Neural progenitor cell (in vitro differentiated cells): Measurements from ENCODE around the gene SSNA1. TPM values are rescaled to one million over a fixed set of nuclear protein-coding genes. Genes with fewer than 3 reads are reported as not detected.

Experiments
- DNase-seq: peaks from one replicate; pipeline ENCODE4 v3.0.0-alpha.2; 2016; ENCODE audit warnings: low spot score
- H2AFZ ChIP-seq: fragments of 200-600 bp; sonication (generic); replicated peaks from 2 replicates; pipeline ENCODE4 v1.6.1; 2016; ENCODE audit warnings: antibody characterized with exemption
- H3F3A ChIP-seq: fragments of 200-600 bp; sonication (generic); 2 replicates; pipeline ENCODE4 v1.6.1; 2016; ENCODE audit warnings: antibody characterized with exemption, low read depth
- H3K27ac ChIP-seq: fragments of 200-600 bp; sonication (generic); 2 replicates; pipeline ENCODE4 v1.5.1; 2016; ENCODE audit warnings: mild to moderate bottlenecking
- H3K27me3 ChIP-seq: fragments of 200-600 bp; sonication (generic); 2 replicates; pipeline ENCODE4 v1.6.1; 2016; ENCODE audit warnings: mild to moderate bottlenecking, moderate library complexity
- H3K36me3 ChIP-seq: fragments of 200-600 bp; sonication (generic); 2 replicates; pipeline ENCODE4 v1.5.1; 2016
- H3K4me1 ChIP-seq: fragments of 200-600 bp; sonication (generic); 2 replicates; pipeline ENCODE4 v1.6.1; 2016; ENCODE audit warnings: mixed run types
- H3K4me2 ChIP-seq: fragments of 200-600 bp; sonication (generic); 2 replicates; pipeline ENCODE4 v1.6.1; 2016
- H3K4me3 ChIP-seq: fragments of 200-600 bp; sonication (generic); 2 replicates; pipeline ENCODE4 v1.5.1; 2016
- H3K79me2 ChIP-seq: fragments of 200-600 bp; sonication (generic); 2 replicates; pipeline ENCODE4 v1.6.1; 2016; ENCODE audit warnings: low read depth
- H3K9ac ChIP-seq: fragments of 200-600 bp; sonication (generic); 2 replicates; pipeline ENCODE4 v1.6.1; 2016
- H3K9me3 ChIP-seq: fragments of 200-600 bp; sonication (generic); 2 replicates; pipeline ENCODE4 v1.5.1; 2016; ENCODE audit warnings: low read depth
- H4K20me1 ChIP-seq: fragments of 200-600 bp; sonication (generic); 2 replicates; pipeline ENCODE4 v1.6.1; 2016; ENCODE audit warnings: low read depth
- H3K27ac Mint-ChIP-seq: 3 replicates; pipeline ENCODE4 v1.8.0; 2021; ENCODE audit warnings: mixed read lengths
- H3K27me3 Mint-ChIP-seq: 2 replicates; pipeline ENCODE4 v1.8.0; 2022; ENCODE audit warnings: low read depth, mild to moderate bottlenecking, inconsistent platforms, moderate library complexity, mixed read lengths; ENCODE audit not compliant: insufficient read depth
- H3K36me3 Mint-ChIP-seq: 3 replicates; pipeline ENCODE4 v1.8.0; 2021; ENCODE audit warnings: mixed read lengths
- H3K4me1 Mint-ChIP-seq: 3 replicates; pipeline ENCODE4 v1.8.0; 2021; ENCODE audit warnings: mixed read lengths
- H3K4me3 Mint-ChIP-seq: 3 replicates; pipeline ENCODE4 v1.8.0; 2021; ENCODE audit warnings: mild to moderate bottlenecking, moderate library complexity, mixed read lengths
- H3K9me3 Mint-ChIP-seq: 3 replicates; pipeline ENCODE4 v1.8.0; 2020; ENCODE audit warnings: mixed read lengths
- EZH2 ChIP-seq: fragments of 200-600 bp; sonication (generic); IDR thresholded peaks from 2 replicates; pipeline ENCODE4 v1.6.1; 2017; ENCODE audit warnings: antibody characterized with exemption, mild to moderate bottlenecking, moderate library complexity
- EZH2phosphoT487 ChIP-seq: fragments of 200-600 bp; sonication (generic); IDR thresholded peaks from 2 replicates; pipeline ENCODE4 v1.6.1; 2017; ENCODE audit warnings: antibody characterized with exemption
- total RNA-seq: library from RNA; depleted of rRNA; stranded (reverse); fragments of >200 nt; gene quantifications from 2 replicates; pipeline ENCODE4 v1.2.3, GENCODE V29; 2015; ENCODE audit warnings: low replicate concordance
- TF ChIP-seq, protein P1 (sequence below): fragments of 200-600 bp; sonication (generic); IDR thresholded peaks from 2 replicates; pipeline ENCODE4 v1.5.1; 2017; ENCODE audit warnings: antibody characterized with exemption, mild to moderate bottlenecking

Gene SSNA1
- total RNA-seq, 1 donor from 2014 or later, result 27.9 TPM

GRCh38 chr9:137160716-137161557 is 27.5 kb upstream of the SSNA1 start:
- Histone ChIP-seq H3K27ac (no peak overlapping the region), H3K4me3 (no peak overlapping the region), H3K79me2 (no peaks in the 10 kb centered on the region), H3K36me3 (no peaks in the 10 kb centered on the region), H4K20me1 (peaks cover 44% of the 10 kb centered on the region), H3K9me3 (no peaks in the 10 kb centered on the region), H3K4me2 (no peak overlapping the region), H3K4me1 (peaks cover 8% of the 10 kb centered on the region), H2AFZ (no peak overlapping the region), H3K9ac (no peak overlapping the region), H3F3A (peaks cover 3% of the 10 kb centered on the region), H3K27me3 (peaks cover 100% of the 10 kb centered on the region)
- H3K4me1 Mint-ChIP-seq, result peaks cover 6% of the 10 kb centered on the region
- TF ChIP-seq EZH2 (peak; percentile 27), EZH2phosphoT487 (no peak)
- TF ChIP-seq, protein P1, sequence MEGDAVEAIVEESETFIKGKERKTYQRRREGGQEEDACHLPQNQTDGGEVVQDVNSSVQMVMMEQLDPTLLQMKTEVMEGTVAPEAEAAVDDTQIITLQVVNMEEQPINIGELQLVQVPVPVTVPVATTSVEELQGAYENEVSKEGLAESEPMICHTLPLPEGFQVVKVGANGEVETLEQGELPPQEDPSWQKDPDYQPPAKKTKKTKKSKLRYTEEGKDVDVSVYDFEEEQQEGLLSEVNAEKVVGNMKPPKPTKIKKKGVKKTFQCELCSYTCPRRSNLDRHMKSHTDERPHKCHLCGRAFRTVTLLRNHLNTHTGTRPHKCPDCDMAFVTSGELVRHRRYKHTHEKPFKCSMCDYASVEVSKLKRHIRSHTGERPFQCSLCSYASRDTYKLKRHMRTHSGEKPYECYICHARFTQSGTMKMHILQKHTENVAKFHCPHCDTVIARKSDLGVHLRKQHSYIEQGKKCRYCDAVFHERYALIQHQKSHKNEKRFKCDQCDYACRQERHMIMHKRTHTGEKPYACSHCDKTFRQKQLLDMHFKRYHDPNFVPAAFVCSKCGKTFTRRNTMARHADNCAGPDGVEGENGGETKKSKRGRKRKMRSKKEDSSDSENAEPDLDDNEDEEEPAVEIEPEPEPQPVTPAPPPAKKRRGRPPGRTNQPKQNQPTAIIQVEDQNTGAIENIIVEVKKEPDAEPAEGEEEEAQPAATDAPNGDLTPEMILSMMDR, result no peak
- H3K9me3 Mint-ChIP-seq, result no peaks in the 10 kb centered on the region
- peaks cover 1% of the 10 kb centered on the region for H3K36me3 Mint-ChIP-seq
- H3K27ac Mint-ChIP-seq, result no peak overlapping the region
- no peak for DNase-seq
- H3K27me3 Mint-ChIP-seq, result peaks cover 70% of the 10 kb centered on the region
- no peak overlapping the region for H3K4me3 Mint-ChIP-seq

DNA sequence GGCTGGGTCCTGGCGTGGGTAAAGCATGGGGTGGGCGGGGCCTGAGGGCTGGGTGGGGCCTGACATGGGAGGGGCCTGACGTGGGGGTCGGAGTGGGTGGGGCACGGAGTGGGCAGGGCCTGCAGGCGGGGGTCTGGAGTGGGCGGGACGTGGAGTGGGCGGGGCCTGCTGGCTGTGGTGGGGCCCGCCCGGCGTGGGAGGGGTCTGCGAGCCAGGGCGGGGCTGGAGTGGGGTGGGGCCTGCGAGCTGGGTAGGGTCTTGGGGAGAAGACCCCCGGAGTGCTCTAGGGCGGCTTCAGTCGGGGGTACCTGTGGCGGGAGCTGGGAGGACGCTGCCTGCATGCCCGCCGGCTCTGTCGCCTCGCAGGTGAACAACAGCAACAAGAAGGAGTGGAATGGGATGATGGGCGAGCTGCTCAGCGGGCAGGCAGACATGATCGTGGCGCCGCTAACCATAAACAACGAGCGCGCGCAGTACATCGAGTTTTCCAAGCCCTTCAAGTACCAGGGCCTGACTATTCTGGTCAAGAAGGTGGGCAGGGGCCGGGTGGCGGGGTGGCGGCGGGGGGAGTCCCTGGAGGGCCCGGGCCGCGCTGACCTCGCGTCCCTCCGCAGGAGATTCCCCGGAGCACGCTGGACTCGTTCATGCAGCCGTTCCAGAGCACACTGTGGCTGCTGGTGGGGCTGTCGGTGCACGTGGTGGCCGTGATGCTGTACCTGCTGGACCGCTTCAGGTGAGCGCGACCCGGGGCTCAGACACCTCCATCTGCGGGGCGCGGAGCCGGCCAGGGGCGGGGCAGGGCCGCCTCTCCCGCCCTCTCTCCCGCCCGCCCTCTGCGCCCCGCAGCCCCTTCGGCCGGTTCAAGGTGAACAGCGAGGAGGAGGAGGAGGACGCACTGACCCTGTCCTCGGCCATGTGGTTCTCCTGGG is 26.7 kb upstream of the SSNA1 start:
- H3K4me2 ChIP-seq, result peak overlapping the region; percentile 18
- H3K4me1 ChIP-seq, result peaks cover 8% of the 10 kb centered on the region
- no peak overlapping the region for H2AFZ ChIP-seq
- H3K79me2 ChIP-seq, result no peaks in the 10 kb centered on the region
- no peaks in the 10 kb centered on the region for H3K9me3 ChIP-seq
- Mint-ChIP-seq H3K9me3 (no peaks in the 10 kb centered on the region), H3K4me3 (no peak overlapping the region), H3K27ac (no peak overlapping the region), H3K27me3 (peaks cover 70% of the 10 kb centered on the region), H3K36me3 (peaks cover 1% of the 10 kb centered on the region), H3K4me1 (peaks cover 6% of the 10 kb centered on the region)
- H3K9ac ChIP-seq, result no peak overlapping the region
- H4K20me1 ChIP-seq, result peaks cover 52% of the 10 kb centered on the region
- no peak overlapping the region for H3K27ac ChIP-seq
- peaks cover 3% of the 10 kb centered on the region for H3F3A ChIP-seq
- H3K36me3 ChIP-seq, result no peaks in the 10 kb centered on the region
- TF ChIP-seq EZH2, result no peak
- TF ChIP-seq, protein P1, result no peak
- TF ChIP-seq EZH2phosphoT487, result no peak
- no peak overlapping the region for H3K4me3 ChIP-seq
- peaks cover 100% of the 10 kb centered on the region for H3K27me3 ChIP-seq
- DNase-seq, result no peak

DNA sequence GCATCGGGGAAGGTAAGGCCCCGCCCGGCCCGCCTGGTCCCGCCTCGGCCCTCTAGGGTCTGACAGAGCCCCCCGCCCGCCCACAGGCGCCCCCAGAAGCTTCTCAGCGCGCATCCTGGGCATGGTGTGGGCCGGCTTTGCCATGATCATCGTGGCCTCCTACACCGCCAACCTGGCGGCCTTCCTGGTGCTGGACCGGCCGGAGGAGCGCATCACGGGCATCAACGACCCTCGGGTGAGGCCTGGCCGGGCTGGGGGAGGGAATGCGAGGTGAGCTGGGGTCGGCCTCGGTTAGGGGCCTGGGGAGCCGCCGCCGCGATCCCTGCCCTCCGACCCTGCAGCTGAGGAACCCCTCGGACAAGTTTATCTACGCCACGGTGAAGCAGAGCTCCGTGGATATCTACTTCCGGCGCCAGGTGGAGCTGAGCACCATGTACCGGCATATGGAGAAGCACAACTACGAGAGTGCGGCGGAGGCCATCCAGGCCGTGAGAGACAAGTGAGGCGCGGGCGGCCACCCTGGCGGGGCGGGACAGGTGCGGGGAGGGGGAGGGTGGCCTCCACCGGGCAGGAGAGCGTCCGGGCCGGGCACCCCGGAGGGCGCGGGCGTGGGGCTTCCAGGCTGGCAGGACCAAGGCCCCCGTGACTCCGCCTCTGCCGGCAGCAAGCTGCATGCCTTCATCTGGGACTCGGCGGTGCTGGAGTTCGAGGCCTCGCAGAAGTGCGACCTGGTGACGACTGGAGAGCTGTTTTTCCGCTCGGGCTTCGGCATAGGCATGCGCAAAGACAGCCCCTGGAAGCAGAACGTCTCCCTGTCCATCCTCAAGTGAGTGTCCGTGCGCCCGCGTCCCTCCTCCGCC is 25.7 kb upstream of the SSNA1 start:
- Histone ChIP-seq H3K36me3 (no peaks in the 10 kb centered on the region), H3K27ac (no peak overlapping the region), H3F3A (peaks cover 3% of the 10 kb centered on the region), H3K4me1 (peaks cover 8% of the 10 kb centered on the region), H3K4me2 (peak overlapping the region; percentile 71), H3K4me3 (peak overlapping the region; percentile 32), H3K79me2 (no peaks in the 10 kb centered on the region), H3K27me3 (peaks cover 100% of the 10 kb centered on the region), H4K20me1 (peaks cover 56% of the 10 kb centered on the region), H3K9ac (no peak overlapping the region), H2AFZ (no peak overlapping the region), H3K9me3 (no peaks in the 10 kb centered on the region)
- DNase-seq, result peak; percentile 61
- Mint-ChIP-seq H3K4me1 (peaks cover 6% of the 10 kb centered on the region), H3K27me3 (peaks cover 67% of the 10 kb centered on the region), H3K36me3 (peaks cover 1% of the 10 kb centered on the region), H3K27ac (no peak overlapping the region), H3K9me3 (no peaks in the 10 kb centered on the region), H3K4me3 (peak overlapping the region; percentile 77)
- peak; percentile 96 for TF ChIP-seq EZH2
- TF ChIP-seq, protein P1, result peak; percentile 22
- peak; percentile 90 for TF ChIP-seq EZH2phosphoT487
